HK-2 (cell line): ENCODE measurements around the gene SCAMP2.

ENCODE experiments used
- DNase-seq: peaks from one replicate; pipeline ENCODE4 v3.0.0-alpha.2; 2018; ENCODE audit not compliant: unreplicated experiment

SCAMP2 gene

DNA sequence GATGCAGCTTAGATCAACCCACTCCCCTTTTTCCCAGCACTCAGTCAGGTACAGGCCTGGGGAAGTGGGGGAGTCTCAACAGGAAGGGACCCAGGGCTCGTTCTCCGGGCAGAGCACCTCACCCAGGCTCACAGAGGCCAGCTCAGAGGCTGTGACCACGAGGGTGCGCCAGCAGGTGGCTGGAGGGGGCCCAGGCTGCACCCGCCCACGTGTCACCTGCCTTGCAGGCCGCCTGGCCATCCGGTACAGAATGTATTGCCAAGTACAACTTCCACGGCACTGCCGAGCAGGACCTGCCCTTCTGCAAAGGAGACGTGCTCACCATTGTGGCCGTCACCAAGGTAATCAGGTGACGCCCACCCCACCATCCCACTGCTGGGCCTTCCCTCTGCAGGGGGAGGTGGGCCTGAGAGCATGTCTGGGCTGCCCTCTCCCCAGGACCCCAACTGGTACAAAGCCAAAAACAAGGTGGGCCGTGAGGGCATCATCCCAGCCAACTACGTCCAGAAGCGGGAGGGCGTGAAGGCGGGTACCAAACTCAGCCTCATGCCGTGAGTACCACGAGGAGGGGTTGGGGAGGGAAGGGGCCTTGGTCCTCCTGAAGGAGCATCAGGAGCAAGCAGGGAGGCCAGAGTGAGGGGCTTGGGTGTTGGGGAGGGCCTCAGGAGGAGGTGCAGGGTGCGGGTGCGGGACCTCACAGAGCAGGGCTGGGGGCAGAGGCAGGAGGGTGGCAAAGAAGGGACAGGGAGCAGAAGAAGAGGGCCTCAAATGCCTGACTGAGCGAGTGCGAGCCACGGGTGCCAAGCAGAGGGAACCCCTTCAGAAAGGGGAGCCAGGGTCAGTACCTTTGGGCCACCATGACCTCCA is 74.5 kb downstream of the SCAMP2 start:
- no peak for DNase-seq

DNA sequence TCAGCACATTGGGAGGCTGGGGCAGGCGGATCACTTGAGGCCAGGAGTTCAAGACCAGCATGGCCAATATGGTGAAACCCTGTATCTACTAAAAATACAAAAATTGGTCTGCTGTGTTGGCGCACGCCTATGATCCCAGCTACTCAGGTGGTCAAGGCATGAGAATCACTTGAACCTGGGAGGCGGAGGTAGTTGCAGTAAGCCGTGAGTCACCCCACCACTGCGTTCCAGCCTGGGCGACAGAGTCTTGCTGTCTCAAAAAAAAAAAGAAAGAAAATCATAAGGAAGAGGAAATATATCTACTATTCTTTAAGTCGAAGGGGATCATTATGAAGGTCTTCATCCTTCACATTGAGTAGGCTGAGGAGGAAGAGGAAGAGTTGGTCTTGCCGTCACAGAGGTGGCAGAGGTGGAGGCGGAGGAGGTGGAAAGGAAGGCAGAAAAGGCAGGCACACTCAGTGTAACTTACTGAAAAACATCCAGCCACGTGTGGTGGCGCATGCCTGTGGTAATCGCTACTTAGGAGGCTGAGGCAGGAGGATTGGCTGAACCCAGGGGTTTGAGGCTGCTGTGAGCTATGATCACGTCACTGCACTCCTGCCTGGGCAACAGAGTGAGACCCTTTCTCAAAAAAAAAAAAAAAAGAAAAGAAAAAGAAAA is 77.1 kb downstream of the SCAMP2 start:
- DNase-seq = no peak

DNA sequence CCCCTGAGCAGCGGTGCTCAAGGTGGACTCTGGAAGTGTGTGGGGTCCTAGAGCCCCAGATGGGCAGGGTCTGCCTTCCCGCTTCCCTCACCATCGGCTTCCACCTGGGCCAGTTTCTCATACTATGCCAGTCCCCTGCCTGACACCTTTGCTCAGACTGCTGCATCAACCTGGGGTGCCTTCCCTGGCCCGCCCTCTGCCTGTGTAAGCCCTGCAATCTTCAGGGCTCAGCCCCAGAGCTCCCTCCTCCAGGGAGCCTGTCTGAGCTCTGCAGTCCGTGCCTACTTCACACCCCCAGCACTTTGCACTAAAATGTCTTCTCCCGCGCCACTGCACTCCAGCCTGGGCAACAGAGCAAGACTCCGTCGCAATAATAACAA is 78.2 kb downstream of the SCAMP2 start:
- no peak for DNase-seq

DNA sequence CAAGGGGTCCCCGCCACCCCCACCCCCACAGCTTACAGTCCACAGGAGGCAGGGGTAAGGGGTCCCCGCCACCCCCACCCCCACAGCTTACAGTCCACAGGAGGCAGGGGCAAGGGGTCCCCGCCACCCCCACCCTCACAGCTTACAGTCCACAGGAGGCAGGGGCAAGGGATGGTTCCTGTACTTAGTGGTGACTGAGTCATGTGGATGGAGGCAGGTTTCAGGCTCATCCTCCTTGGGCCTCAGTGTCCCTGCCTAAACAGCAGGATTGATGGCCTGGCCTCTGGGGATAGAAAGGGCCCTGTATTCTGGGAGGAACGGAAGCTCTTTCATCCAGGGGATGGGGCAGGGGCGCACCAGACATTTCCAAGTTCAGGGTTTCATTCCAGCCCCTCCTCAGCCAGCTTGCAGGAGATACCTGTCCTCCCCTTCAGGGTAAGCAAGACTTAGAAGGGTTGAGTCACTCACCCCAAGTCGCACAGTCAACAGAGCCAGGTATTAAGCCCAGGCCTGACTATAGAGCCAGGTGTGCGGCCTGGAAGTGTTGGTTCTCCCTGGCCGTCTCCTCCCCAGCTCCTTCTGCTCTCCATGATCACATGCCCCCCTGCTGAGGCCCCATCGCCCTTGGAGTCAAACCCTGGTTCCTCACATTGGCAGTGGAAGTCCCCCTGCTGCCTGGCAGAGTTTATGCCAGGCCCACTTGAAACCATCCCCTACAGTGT is 78.8 kb downstream of the SCAMP2 start:
- DNase-seq = no peak
